ENCODE measurements around the gene OR1F1. TPM values are rescaled to one million over a fixed set of nuclear protein-coding genes. Genes with fewer than 3 reads are reported as not detected.

The OR1F1 gene
- total RNA-seq, 1 donor from 2014 or later, result not detected

GRCh38 chr16:3152277-3152990, 35.6 kb upstream of the OR1F1 start:
- H3K4me1 ChIP-seq, result peaks cover 2 to 15% of the 10 kb centered on the region in 2 donors
- peak overlapping the region; percentile 0 to 48 for H3K27ac ChIP-seq
- peak in 2 of 3 experiments; percentile 9 to 48 for TF ChIP-seq CTCF (IDR thresholded peaks at IDR 0.05)
- no peaks in the 10 kb centered on the region for H3K9me3 ChIP-seq
- peak in 1 of 2 donors; percentile 95 for DNase-seq (ENCODE audit: low spot score in 2 of 2)
- intact Hi-C loops (cut with DNase I), result loop anchor here (5.0 to 10.0 kb wide), 3 partner anchors 248 to 618 kb away; partner anchors contain the start of genes CEMP1 and PDPK1
- H3K4me3 ChIP-seq, result peak overlapping the region; percentile 36 to 76
- H3K36me3 ChIP-seq, result no peaks in the 10 kb centered on the region
- no peaks in the 10 kb centered on the region for H3K27me3 ChIP-seq

- H3K27ac ChIP-seq, result peak overlapping the region; percentile 0 to 48
- H3K27me3 ChIP-seq, result no peaks in the 10 kb centered on the region
- no peak for TF ChIP-seq CTCF (IDR thresholded peaks at IDR 0.05)
- H3K4me3 ChIP-seq, result peak overlapping the region in 1 of 2 donors; percentile 76
- DNase-seq (ENCODE audit: low spot score in 2 of 2), result no peak
- intact Hi-C loops (cut with DNase I), result loop anchor here (5.0 to 10.0 kb wide), 3 partner anchors 248 to 618 kb away; partner anchors contain the start of genes CEMP1 and PDPK1
- peaks cover 7 to 18% of the 10 kb centered on the region in 2 donors for H3K4me1 ChIP-seq
- H3K36me3 ChIP-seq, result no peaks in the 10 kb centered on the region
- no peaks in the 10 kb centered on the region for H3K9me3 ChIP-seq
Measured at GRCh38 chr16:3152991-3153368, 35.0 kb upstream of the OR1F1 start.

- H3K27me3 ChIP-seq, result no peaks in the 10 kb centered on the region
Measured at GRCh38 chr16:3155181-3155580, 32.8 kb upstream of the OR1F1 start.

GRCh38 chr16:3155972-3156371, 32.0 kb upstream of the OR1F1 start:
- no peak overlapping the region for H3K27ac ChIP-seq
- no peak for TF ChIP-seq CTCF (IDR thresholded peaks at IDR 0.05)
- intact Hi-C loops (cut with DNase I), result loop anchor here (5.0 to 10.0 kb wide), 3 partner anchors 34 to 621 kb away; partner anchors contain the start of genes CEMP1 and PDPK1
- no peak for DNase-seq (ENCODE audit: low spot score in 2 of 2)
- no peaks in the 10 kb centered on the region for H3K36me3 ChIP-seq
- peaks cover 8 to 11% of the 10 kb centered on the region in 2 donors for H3K4me1 ChIP-seq
- no peak overlapping the region for H3K4me3 ChIP-seq
- no peaks in the 10 kb centered on the region for H3K9me3 ChIP-seq
- no peaks in the 10 kb centered on the region for H3K27me3 ChIP-seq

More at GRCh38 chr16:3155181-3155580, 32.8 kb upstream of the OR1F1 start:
- DNase-seq (ENCODE audit: low spot score in 2 of 2), result no peak
- Histone ChIP-seq H3K4me3 (no peak overlapping the region), H3K9me3 (no peaks in the 10 kb centered on the region), H3K27ac (no peak overlapping the region), H3K4me1 (peaks cover 8 to 11% of the 10 kb centered on the region in 2 donors), H3K36me3 (no peaks in the 10 kb centered on the region)
- no peak for TF ChIP-seq CTCF (IDR thresholded peaks at IDR 0.05)
- intact Hi-C loops (cut with DNase I), result loop anchor here (5.0 to 10.0 kb wide), 3 partner anchors 33 to 620 kb away; partner anchors contain the start of genes CEMP1 and PDPK1

- H3K36me3 ChIP-seq, result no peaks in the 10 kb centered on the region
- no peak for TF ChIP-seq CTCF (IDR thresholded peaks at IDR 0.05)
- no peaks in the 10 kb centered on the region for H3K27me3 ChIP-seq
- H3K4me3 ChIP-seq, result peak overlapping the region; percentile 59 to 92
- H3K9me3 ChIP-seq, result no peaks in the 10 kb centered on the region
- DNase-seq (ENCODE audit: low spot score in 2 of 2), result peak in 1 of 2 donors; percentile 83
- peak overlapping the region; percentile 89 to 94 for H3K27ac ChIP-seq
- H3K4me1 ChIP-seq, result peaks cover 4 to 8% of the 10 kb centered on the region in 2 donors
- intact Hi-C loops (cut with DNase I), result loop anchor here (1.0 to 10.0 kb wide), 4 partner anchors 7 to 623 kb away; partner anchors contain the start of genes CEMP1 and PDPK1
Measured at GRCh38 chr16:3157229-3158025, 30.6 kb upstream of the OR1F1 start.

Data from ascending aorta (tissue), 2 donors.